ENCODE data around the gene HOXD9.
A peak's percentile ranks its signal among the peaks of the same experiment; 100 is the strongest.

Gene HOXD9

DNA sequence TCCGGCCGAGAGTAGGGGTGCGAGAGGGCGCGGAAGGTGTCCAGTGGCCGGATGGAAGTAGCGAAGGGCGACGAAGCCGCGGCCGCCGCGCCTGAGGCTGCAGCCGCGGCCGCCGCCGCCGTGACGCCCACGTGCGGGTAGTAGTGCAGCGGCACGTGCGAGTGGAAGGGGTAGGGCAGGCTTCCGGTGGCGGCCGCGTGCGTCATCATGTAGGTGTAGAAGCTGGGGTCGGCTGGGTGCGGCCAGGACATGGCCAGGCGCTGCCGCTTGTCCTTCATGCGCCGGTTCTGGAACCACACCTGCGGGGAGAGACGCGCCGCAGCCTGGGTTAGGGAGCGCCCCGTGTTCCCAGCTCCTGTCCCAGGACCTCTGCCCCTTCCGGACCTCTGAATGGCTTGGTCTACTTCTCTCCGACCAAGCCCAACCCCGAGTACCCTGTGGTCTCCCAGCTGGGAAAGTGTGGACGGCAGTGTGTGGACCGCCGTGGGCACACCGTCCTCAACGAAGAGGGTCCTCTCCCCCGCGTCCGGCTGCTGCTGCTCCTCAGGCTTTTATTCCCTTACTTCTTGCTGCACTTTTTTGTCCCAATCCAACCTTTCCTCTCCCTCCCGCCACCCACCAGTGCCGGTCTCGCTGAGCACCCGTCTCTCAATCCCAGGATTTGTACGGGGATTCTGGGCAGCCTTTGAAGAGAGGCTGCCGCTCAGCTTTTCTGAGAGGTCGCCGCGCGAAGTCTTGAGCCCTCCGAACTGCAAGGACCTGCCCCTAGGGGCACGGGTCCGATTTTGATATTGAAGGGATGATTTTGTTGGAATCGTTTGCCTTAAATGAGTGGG, 41.8 kb upstream of the HOXD9 start:
- no peak overlapping the region for H3K9ac ChIP-seq (ENCODE audit: low read depth, low read length)
- H3K9me3 ChIP-seq (ENCODE audit: control insufficient read depth, insufficient read depth, low read length), result no peaks in the 10 kb centered on the region
- peaks cover 98% of the 10 kb centered on the region for H3K27me3 ChIP-seq (ENCODE audit: control insufficient read depth, insufficient read depth, low read length)
- H3K4me1 ChIP-seq (ENCODE audit: control insufficient read depth, insufficient read depth, low read length), result peaks cover 3% of the 10 kb centered on the region; the same call in 1 of the 2 replicates
- H3K36me3 ChIP-seq (ENCODE audit: control insufficient read depth, insufficient read depth, low read length), result no peaks in the 10 kb centered on the region
- H3K27ac ChIP-seq (ENCODE audit: low read depth, low read length), result no peak overlapping the region
- peak overlapping the region; percentile 49 for H3K4me3 ChIP-seq (ENCODE audit: low read depth, low read length)

DNA sequence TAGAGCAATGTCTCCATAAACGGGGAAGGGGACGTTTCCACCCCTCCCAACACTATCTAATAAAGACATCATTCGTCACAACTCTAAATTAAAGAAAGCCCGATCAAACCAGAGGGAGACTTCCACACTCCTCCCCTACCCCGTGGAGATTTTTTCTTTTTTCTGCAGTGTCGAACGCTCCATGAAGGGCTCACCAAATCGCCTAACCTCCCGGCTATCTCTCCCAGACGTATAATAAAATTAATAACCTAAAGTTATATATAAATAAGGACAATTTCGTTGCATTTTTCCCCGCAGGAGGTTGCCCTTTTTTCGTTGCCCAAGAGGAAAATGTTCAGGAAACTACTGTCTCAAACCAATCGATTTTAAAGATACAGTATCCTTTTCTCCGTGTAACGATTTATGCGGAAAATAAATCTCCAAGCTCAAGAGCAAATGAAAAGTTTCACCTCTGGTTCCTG, 41.1 kb upstream of the HOXD9 start:
- Histone ChIP-seq H3K9me3 (ENCODE audit: control insufficient read depth, insufficient read depth, low read length) (no peaks in the 10 kb centered on the region), H3K9ac (ENCODE audit: low read depth, low read length) (no peak overlapping the region), H3K27me3 (ENCODE audit: control insufficient read depth, insufficient read depth, low read length) (peaks cover 98% of the 10 kb centered on the region), H3K4me3 (ENCODE audit: low read depth, low read length) (no peak overlapping the region), H3K36me3 (ENCODE audit: control insufficient read depth, insufficient read depth, low read length) (no peaks in the 10 kb centered on the region), H3K4me1 (ENCODE audit: control insufficient read depth, insufficient read depth, low read length) (peaks cover 5% of the 10 kb centered on the region; the same call in 1 of the 2 replicates), H3K27ac (ENCODE audit: low read depth, low read length) (no peak overlapping the region)

DNA sequence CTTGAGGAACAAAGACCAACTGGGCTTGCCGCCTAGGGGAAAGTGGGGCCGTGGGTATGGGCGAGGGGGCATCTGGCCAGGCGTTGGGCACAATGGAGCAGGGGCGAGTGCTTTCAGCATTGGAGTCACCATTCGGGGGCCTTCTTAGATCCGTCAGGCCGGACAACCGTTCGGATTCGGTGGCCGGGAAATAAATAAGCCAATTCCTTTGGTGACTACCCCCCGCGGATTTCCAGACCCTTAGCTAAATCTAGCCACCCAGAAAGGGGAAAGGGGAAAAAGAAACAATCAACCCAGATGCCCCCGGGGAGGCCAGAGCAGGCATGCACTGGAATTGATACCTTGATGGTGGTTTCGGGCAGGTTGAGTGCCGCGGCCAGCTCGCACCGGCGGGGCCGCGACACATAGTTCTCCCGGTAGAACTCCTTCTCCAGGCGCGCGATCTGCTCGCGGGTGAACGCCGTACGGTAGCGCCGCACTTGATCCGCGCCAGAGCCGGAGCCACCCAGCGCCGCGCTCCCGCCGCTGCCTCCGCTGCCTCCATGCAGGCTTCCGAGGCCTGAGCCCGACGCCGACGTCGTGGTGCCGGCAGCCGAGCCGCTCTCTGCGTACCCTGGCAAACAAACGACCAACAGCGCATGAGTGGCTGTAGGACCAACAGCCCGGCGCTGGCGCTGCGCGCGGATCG, 40.5 kb upstream of the HOXD9 start:
- Histone ChIP-seq H3K4me3 (ENCODE audit: low read depth, low read length) (0 out of 2 replicates have a peak overlapping the region, but pooled peaks have one; percentile 2), H3K9ac (ENCODE audit: low read depth, low read length) (no peak overlapping the region), H3K36me3 (ENCODE audit: control insufficient read depth, insufficient read depth, low read length) (no peaks in the 10 kb centered on the region), H3K4me1 (ENCODE audit: control insufficient read depth, insufficient read depth, low read length) (peaks cover 5% of the 10 kb centered on the region; the same call in 1 of the 2 replicates), H3K27me3 (ENCODE audit: control insufficient read depth, insufficient read depth, low read length) (peaks cover 98% of the 10 kb centered on the region), H3K27ac (ENCODE audit: low read depth, low read length) (no peak overlapping the region), H3K9me3 (ENCODE audit: control insufficient read depth, insufficient read depth, low read length) (no peaks in the 10 kb centered on the region)

DNA sequence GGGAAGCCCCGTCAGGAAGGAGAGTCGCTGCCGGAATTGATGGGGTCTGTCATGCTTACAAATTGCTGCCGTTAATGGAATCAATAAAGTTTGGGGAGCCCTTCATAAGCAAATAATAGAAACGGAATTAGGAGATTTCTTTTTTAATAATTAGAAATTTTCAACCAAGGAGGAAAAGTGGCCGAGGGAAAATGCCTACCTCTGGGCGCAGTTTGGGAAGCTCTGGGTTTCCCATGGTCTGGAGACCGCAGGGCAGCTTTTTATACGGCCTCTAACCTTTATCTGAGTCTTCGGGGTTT, 40.0 kb upstream of the HOXD9 start:
- peaks cover 98% of the 10 kb centered on the region for H3K27me3 ChIP-seq (ENCODE audit: control insufficient read depth, insufficient read depth, low read length)

DNA sequence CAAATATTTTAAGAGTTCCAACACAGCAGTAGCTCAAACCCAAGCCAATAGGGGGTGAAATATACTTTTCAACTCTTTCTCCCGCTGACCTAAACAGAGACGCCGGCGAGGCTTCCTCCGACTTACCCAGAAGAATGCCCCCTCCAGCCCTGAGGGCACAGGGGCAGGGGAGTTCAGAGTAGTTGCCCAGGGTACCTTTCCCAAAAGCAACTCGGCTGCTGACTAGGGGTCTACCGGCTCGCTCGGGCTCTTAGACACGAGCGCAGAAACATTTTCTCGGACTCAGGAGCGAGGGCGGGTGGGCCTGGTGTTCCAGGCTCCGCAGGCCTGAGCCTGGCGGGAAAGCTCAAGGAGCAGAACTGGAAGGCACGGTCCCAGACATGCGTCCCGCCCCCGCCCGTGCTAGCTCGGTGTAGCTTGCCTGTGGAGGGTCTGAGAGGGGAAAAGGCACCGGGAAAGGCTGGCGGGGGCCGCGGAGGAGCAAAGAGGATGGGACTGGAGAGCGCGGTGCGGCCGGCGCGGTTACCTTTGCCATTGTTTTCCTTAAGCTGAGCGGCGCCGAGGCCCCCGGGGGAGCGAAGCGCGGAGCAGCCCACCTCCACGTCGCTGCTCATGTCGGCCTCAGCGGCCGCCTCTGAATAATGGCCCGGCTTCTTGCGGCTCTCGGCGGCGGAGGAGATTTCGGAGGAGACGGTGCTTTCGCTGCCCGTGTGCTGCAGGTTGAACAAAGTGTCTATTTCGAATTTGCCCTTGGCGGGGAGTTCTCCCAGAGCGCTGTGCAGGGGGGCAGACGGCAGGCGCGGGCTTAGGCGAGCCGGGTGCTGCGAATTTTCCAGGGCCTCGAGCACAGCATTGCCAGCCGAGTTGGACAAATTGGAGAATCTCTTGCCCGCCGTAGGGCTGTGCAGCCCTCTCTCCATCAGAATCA, 39.4 kb upstream of the HOXD9 start:
- Histone ChIP-seq H3K27me3 (ENCODE audit: control insufficient read depth, insufficient read depth, low read length) (peaks cover 98% of the 10 kb centered on the region), H3K4me1 (ENCODE audit: control insufficient read depth, insufficient read depth, low read length) (peaks cover 9% of the 10 kb centered on the region; the same call in 1 of the 2 replicates), H3K4me3 (ENCODE audit: low read depth, low read length) (no peak overlapping the region), H3K27ac (ENCODE audit: low read depth, low read length) (no peak overlapping the region), H3K9ac (ENCODE audit: low read depth, low read length) (no peak overlapping the region), H3K36me3 (ENCODE audit: control insufficient read depth, insufficient read depth, low read length) (no peaks in the 10 kb centered on the region), H3K9me3 (ENCODE audit: control insufficient read depth, insufficient read depth, low read length) (no peaks in the 10 kb centered on the region)

More for the DNA sequence above, 40.0 kb upstream of the HOXD9 start:
- no peak overlapping the region for H3K9ac ChIP-seq (ENCODE audit: low read depth, low read length)
- no peak overlapping the region for H3K27ac ChIP-seq (ENCODE audit: low read depth, low read length)
- H3K4me3 ChIP-seq (ENCODE audit: low read depth, low read length), result 0 out of 2 replicates have a peak overlapping the region, but pooled peaks have one; percentile 2
- H3K9me3 ChIP-seq (ENCODE audit: control insufficient read depth, insufficient read depth, low read length), result no peaks in the 10 kb centered on the region
- peaks cover 5% of the 10 kb centered on the region; the same call in 1 of the 2 replicates for H3K4me1 ChIP-seq (ENCODE audit: control insufficient read depth, insufficient read depth, low read length)
- no peaks in the 10 kb centered on the region for H3K36me3 ChIP-seq (ENCODE audit: control insufficient read depth, insufficient read depth, low read length)

DNA sequence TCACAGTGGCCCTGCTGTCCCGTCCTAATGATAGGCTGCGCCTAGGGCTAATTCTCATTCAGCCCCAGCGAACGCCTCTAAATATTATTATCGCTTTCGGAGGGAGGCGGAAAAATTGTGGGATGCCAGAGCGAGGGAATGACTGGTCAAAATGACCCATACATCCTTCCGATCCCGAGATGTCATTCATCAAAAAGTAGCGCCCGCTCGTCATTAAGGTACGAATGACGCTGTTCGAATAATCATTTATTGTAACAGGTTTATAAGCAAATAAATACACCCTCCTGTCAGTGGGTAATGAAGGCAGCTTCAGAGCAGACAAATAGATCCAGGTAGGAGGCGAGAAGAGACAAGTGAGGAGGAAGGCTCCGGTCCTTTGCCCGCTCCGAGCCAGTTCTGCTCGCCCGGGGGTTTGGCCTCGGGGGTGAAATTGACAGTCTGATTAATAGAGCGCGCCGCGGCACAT, 38.7 kb upstream of the HOXD9 start, which contains the start of gene EVX2:
EVX2 (minus strand) TSS at position 167 of the 466 bp plus-strand sequence. CDS start 186 bp downstream, outside the sequence.
- peaks cover 14% of the 10 kb centered on the region for H3K4me1 ChIP-seq (ENCODE audit: control insufficient read depth, insufficient read depth, low read length)
- H3K27me3 ChIP-seq (ENCODE audit: control insufficient read depth, insufficient read depth, low read length), result peaks cover 98% of the 10 kb centered on the region
- no peak within 1 kb of the TSS for H3K27ac ChIP-seq (ENCODE audit: low read depth, low read length)
- H3K9me3 ChIP-seq (ENCODE audit: control insufficient read depth, insufficient read depth, low read length), result no peaks in the 10 kb centered on the region
- H3K4me3 ChIP-seq (ENCODE audit: low read depth, low read length), result no peak within 1 kb of the TSS
- H3K9ac ChIP-seq (ENCODE audit: low read depth, low read length), result no peak within 1 kb of the TSS
- H3K36me3 ChIP-seq (ENCODE audit: control insufficient read depth, insufficient read depth, low read length), result no peaks in the 10 kb centered on the region

DNA sequence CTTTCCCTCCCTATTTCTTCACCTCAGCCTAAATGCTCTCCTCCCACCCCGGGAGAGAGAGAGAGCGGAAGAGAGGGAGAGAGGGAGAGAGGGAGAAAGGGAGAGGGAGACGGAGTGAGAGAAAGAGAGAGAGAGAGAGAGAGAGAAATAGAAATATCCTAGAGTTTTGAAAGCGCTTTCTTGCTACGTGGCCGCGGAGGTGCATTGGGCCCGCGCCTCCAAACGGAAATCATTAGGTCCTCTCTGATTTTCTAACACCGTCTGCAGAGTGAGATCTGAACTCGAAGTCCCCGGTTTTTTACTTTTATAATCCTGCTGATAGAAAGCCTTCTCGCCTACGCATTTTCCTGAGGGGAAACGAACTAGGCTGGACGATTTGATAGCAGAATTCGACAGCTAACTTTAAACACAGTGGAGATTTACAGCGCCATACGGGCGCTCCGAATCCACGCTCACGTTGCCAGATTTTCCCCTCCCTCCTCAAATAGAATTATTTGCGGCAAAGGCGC, 37.9 kb upstream of the HOXD9 start:
- Histone ChIP-seq H3K9ac (ENCODE audit: low read depth, low read length) (no peak overlapping the region), H3K4me3 (ENCODE audit: low read depth, low read length) (no peak overlapping the region), H3K36me3 (ENCODE audit: control insufficient read depth, insufficient read depth, low read length) (no peaks in the 10 kb centered on the region), H3K27ac (ENCODE audit: low read depth, low read length) (no peak overlapping the region), H3K4me1 (ENCODE audit: control insufficient read depth, insufficient read depth, low read length) (peaks cover 17% of the 10 kb centered on the region), H3K9me3 (ENCODE audit: control insufficient read depth, insufficient read depth, low read length) (no peaks in the 10 kb centered on the region), H3K27me3 (ENCODE audit: control insufficient read depth, insufficient read depth, low read length) (peaks cover 98% of the 10 kb centered on the region)

DNA sequence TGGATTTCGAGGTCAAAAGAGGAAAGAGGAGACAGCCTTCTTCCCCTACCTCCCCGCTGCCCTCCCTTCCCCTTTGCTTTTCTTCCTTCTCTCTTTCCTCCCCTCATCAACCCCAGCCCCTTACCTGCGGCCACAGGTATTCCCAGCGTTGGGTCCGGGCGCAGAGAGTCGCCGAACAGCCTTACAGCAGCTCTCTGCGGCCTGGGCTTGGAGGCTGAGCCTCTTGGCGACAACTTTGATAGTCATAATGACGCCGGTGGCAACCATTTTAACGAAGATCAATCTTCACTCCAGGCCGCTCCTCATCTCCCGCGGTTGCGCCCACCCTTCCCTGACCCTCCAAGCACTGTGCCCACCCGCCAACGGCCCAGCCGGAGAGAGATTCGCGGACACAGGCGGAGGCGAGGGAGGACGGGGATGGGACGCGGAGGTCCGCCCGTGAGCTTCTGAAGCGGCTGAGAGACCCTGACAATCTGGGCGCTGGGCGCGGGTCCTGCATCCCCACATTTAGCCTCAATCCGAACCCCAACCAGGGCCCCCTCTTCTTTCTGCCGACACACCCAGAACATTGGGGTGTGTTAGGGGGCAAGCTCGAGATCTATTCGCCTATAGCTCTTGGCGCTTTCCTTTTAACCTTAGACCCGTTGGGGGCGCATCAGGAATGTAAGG, 37.3 kb upstream of the HOXD9 start:
- no peak overlapping the region for H3K27ac ChIP-seq (ENCODE audit: low read depth, low read length)
- H3K4me3 ChIP-seq (ENCODE audit: low read depth, low read length), result peak overlapping the region; percentile 36; the same call in 1 of the 2 replicates
- H3K36me3 ChIP-seq (ENCODE audit: control insufficient read depth, insufficient read depth, low read length), result no peaks in the 10 kb centered on the region
- H3K9ac ChIP-seq (ENCODE audit: low read depth, low read length), result no peak overlapping the region
- H3K4me1 ChIP-seq (ENCODE audit: control insufficient read depth, insufficient read depth, low read length), result peaks cover 17% of the 10 kb centered on the region
- no peaks in the 10 kb centered on the region for H3K9me3 ChIP-seq (ENCODE audit: control insufficient read depth, insufficient read depth, low read length)
- peaks cover 100% of the 10 kb centered on the region for H3K27me3 ChIP-seq (ENCODE audit: control insufficient read depth, insufficient read depth, low read length)

DNA sequence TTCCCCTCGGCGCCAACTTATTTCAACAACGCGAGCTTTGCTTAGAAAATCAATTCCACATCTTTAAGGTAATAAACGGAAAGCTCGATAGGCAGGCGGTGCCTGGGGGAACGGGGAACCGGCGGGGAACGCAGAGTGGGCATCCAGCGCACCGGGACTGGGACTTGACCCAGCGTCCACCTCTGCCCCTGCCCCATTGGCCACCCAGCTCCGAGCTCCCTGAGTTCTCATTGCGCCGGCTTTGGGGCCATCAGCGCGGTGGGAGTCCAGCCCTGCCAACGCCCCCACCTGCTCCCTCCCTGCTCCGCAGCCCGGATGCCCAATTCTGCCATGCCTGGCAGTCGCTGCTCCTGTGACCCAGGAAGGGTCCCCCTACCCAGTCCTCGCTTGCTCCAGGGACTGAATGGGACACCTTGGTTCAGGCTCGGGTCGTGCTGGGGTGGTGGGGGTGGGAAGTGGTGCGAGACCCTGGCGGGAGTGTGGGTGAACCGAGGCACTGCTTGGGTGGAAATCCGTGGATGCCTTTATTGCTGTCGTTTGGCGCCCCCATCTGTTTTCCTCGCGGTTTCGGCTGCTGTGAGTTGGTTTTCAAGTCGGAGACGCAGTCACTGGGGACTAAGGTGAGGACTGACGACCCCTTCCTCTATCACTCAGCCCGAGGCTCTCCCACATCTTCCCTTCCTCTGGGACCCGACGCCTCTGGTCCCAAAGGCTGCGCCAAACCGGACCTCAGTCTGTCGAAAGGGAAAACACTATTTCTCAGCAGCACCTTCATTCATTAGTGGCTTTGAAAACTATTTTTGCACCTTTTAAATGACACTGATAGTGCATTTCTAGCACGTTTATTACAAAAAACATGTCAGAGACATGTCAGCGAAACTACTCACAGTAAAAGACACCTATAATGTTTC, 36.4 kb upstream of the HOXD9 start:
- Histone ChIP-seq H3K9me3 (ENCODE audit: control insufficient read depth, insufficient read depth, low read length) (no peaks in the 10 kb centered on the region), H3K27ac (ENCODE audit: low read depth, low read length) (no peak overlapping the region), H3K36me3 (ENCODE audit: control insufficient read depth, insufficient read depth, low read length) (no peaks in the 10 kb centered on the region), H3K4me1 (ENCODE audit: control insufficient read depth, insufficient read depth, low read length) (peaks cover 17% of the 10 kb centered on the region), H3K4me3 (ENCODE audit: low read depth, low read length) (peak overlapping the region; percentile 36; the same call in 1 of the 2 replicates), H3K9ac (ENCODE audit: low read depth, low read length) (no peak overlapping the region), H3K27me3 (ENCODE audit: control insufficient read depth, insufficient read depth, low read length) (peaks cover 100% of the 10 kb centered on the region)
